ENCODE results near the gene ACTR6.
"Not testable (repeated sequence)": the region's sequence is repeated elsewhere in the genome, so short reads cannot be mapped to it uniquely, and the experiment has no call there.

ACTR6 gene

GRCh38 chr12:100184549-100185145 lies 16.0 kb upstream of the ACTR6 start:
- Histone ChIP-seq H3K9me3 (ENCODE audit: insufficient read depth, low read length) (peaks cover 5% of the 10 kb centered on the region; the same call in 1 of the 2 replicates), H3K4me3 (ENCODE audit: insufficient read length, low read depth) (no peak overlapping the region), H3K36me3 (ENCODE audit: insufficient read depth, insufficient read length, low read length) (no peaks in the 10 kb centered on the region), H3K4me1 (ENCODE audit: insufficient read depth, insufficient read length) (no peaks in the 10 kb centered on the region), H3K27me3 (ENCODE audit: insufficient read depth, insufficient read length) (no peaks in the 10 kb centered on the region), H3K9ac (ENCODE audit: insufficient read length, low read depth) (no peak overlapping the region)
- no peak for TF ChIP-seq YY1 (IDR thresholded peaks at IDR 0.05; ENCODE audit: insufficient read depth, insufficient read length)
- TF ChIP-seq ZNF274 (IDR thresholded peaks at IDR 0.05; ENCODE audit: low read depth, low read length) = no peak
- no peak for TF ChIP-seq SUZ12 (IDR thresholded peaks at IDR 0.05; ENCODE audit: extremely low read depth, insufficient read depth, insufficient read length)
- DNase-seq (ENCODE audit: low read depth, low spot score) = no peak

GRCh38 chr12:100185361-100185894 lies 15.2 kb upstream of the ACTR6 start:
- TF ChIP-seq YY1 (IDR thresholded peaks at IDR 0.05; ENCODE audit: insufficient read depth, insufficient read length) = no peak
- no peak for TF ChIP-seq SUZ12 (IDR thresholded peaks at IDR 0.05; ENCODE audit: extremely low read depth, insufficient read depth, insufficient read length)
- peaks cover 5% of the 10 kb centered on the region; the same call in 1 of the 2 replicates for H3K9me3 ChIP-seq (ENCODE audit: insufficient read depth, low read length)
- H3K27me3 ChIP-seq (ENCODE audit: insufficient read depth, insufficient read length) = no peaks in the 10 kb centered on the region
- H3K4me1 ChIP-seq (ENCODE audit: insufficient read depth, insufficient read length) = no peaks in the 10 kb centered on the region
- DNase-seq (ENCODE audit: low read depth, low spot score) = no peak
- H3K9ac ChIP-seq (ENCODE audit: insufficient read length, low read depth) = no peak overlapping the region
- no peak overlapping the region for H3K4me3 ChIP-seq (ENCODE audit: insufficient read length, low read depth)
- H3K36me3 ChIP-seq (ENCODE audit: insufficient read depth, insufficient read length, low read length) = no peaks in the 10 kb centered on the region

GRCh38 chr12:100186071-100186470 lies 14.5 kb upstream of the ACTR6 start:
- H3K36me3 ChIP-seq (ENCODE audit: insufficient read depth, insufficient read length, low read length) = no peaks in the 10 kb centered on the region
- peaks cover 5% of the 10 kb centered on the region; the same call in 1 of the 2 replicates for H3K9me3 ChIP-seq (ENCODE audit: insufficient read depth, low read length)
- no peak for TF ChIP-seq YY1 (IDR thresholded peaks at IDR 0.05; ENCODE audit: insufficient read depth, insufficient read length)
- no peak for TF ChIP-seq SUZ12 (IDR thresholded peaks at IDR 0.05; ENCODE audit: extremely low read depth, insufficient read depth, insufficient read length)
- TF ChIP-seq ZNF274 (IDR thresholded peaks at IDR 0.05; ENCODE audit: low read depth, low read length) = no peak
- no peak overlapping the region for H3K4me3 ChIP-seq (ENCODE audit: insufficient read length, low read depth)
- no peak overlapping the region for H3K9ac ChIP-seq (ENCODE audit: insufficient read length, low read depth)
- no peak for DNase-seq (ENCODE audit: low read depth, low spot score)
- no peaks in the 10 kb centered on the region for H3K4me1 ChIP-seq (ENCODE audit: insufficient read depth, insufficient read length)
- no peaks in the 10 kb centered on the region for H3K27me3 ChIP-seq (ENCODE audit: insufficient read depth, insufficient read length)

- no peak overlapping the region for H3K4me3 ChIP-seq (ENCODE audit: insufficient read length, low read depth)
- no peak for DNase-seq (ENCODE audit: low read depth, low spot score)
- H3K36me3 ChIP-seq (ENCODE audit: insufficient read depth, insufficient read length, low read length) = no peaks in the 10 kb centered on the region
- TF ChIP-seq YY1 (IDR thresholded peaks at IDR 0.05; ENCODE audit: insufficient read depth, insufficient read length) = no peak
- TF ChIP-seq SUZ12 (IDR thresholded peaks at IDR 0.05; ENCODE audit: extremely low read depth, insufficient read depth, insufficient read length) = no peak
- TF ChIP-seq ZNF274 (IDR thresholded peaks at IDR 0.05; ENCODE audit: low read depth, low read length) = no peak
- H3K4me1 ChIP-seq (ENCODE audit: insufficient read depth, insufficient read length) = no peaks in the 10 kb centered on the region
- H3K9ac ChIP-seq (ENCODE audit: insufficient read length, low read depth) = no peak overlapping the region
- H3K27me3 ChIP-seq (ENCODE audit: insufficient read depth, insufficient read length) = no peaks in the 10 kb centered on the region
- peaks cover 5% of the 10 kb centered on the region; the same call in 1 of the 2 replicates for H3K9me3 ChIP-seq (ENCODE audit: insufficient read depth, low read length)
Measured at GRCh38 chr12:100187068-100187467, 13.5 kb upstream of the ACTR6 start.

GRCh38 chr12:100187857-100188519 lies 12.6 kb upstream of the ACTR6 start:
- no peak overlapping the region for H3K9ac ChIP-seq (ENCODE audit: insufficient read length, low read depth)
- no peaks in the 10 kb centered on the region for H3K27me3 ChIP-seq (ENCODE audit: insufficient read depth, insufficient read length)
- H3K4me3 ChIP-seq (ENCODE audit: insufficient read length, low read depth) = no peak overlapping the region
- H3K36me3 ChIP-seq (ENCODE audit: insufficient read depth, insufficient read length, low read length) = no peaks in the 10 kb centered on the region
- peaks cover 5% of the 10 kb centered on the region; the same call in 1 of the 2 replicates for H3K9me3 ChIP-seq (ENCODE audit: insufficient read depth, low read length)
- no peak for DNase-seq (ENCODE audit: low read depth, low spot score)
- no peaks in the 10 kb centered on the region for H3K4me1 ChIP-seq (ENCODE audit: insufficient read depth, insufficient read length)
- TF ChIP-seq SUZ12 (IDR thresholded peaks at IDR 0.05; ENCODE audit: extremely low read depth, insufficient read depth, insufficient read length) = no peak
- TF ChIP-seq YY1 (IDR thresholded peaks at IDR 0.05; ENCODE audit: insufficient read depth, insufficient read length) = no peak
- TF ChIP-seq ZNF274 (IDR thresholded peaks at IDR 0.05; ENCODE audit: low read depth, low read length) = no peak

GRCh38 chr12:100188888-100189635 lies 11.6 kb upstream of the ACTR6 start:
- H3K4me1 ChIP-seq (ENCODE audit: insufficient read depth, insufficient read length); H3K27me3 ChIP-seq (ENCODE audit: insufficient read depth, insufficient read length); DNase-seq (ENCODE audit: low read depth, low spot score); H3K9me3 ChIP-seq (ENCODE audit: insufficient read depth, low read length); H3K9ac ChIP-seq (ENCODE audit: insufficient read length, low read depth); H3K4me3 ChIP-seq (ENCODE audit: insufficient read length, low read depth); H3K36me3 ChIP-seq (ENCODE audit: insufficient read depth, insufficient read length, low read length): not testable (repeated sequence)

All from NT2/D1 (cell line).